NCI-H187 treated with DMSO at 0.1 percent for 48 hours (cell line): Measurements from ENCODE around the gene UVSSA.
A peak's percentile ranks its signal among the peaks of the same experiment; 100 is the strongest.
"Not testable (repeated sequence)": the region's sequence is repeated elsewhere in the genome, so short reads cannot be mapped to it uniquely, and the experiment has no call there.

ENCODE experiments used
- DNase-seq: peaks from one replicate; lab custom pipeline; 2025; lab: John Stamatoyannopoulos, UW

The UVSSA gene

DNA sequence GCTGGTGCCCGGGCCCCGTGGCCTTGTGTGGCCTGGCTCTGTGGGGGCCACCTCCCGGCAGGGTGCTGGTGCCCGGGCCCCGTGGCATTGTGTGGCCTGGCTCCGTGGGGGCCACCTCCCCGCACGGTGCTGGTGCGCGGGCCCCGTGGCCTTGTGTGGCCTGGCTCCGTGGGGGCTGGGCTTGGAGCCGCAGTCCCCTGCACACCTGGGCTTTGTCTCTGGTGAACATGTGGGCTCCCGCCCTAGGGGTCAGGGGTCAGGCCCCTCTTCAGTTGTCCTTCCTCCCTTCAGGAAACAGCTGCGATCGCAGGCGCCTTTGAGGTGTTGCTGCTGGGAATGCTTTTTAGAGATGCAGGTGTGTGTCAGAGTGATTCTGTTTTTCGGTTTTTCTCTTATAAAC lies 17.2 kb downstream of the UVSSA start:
- DNase-seq, result no peak

DNA sequence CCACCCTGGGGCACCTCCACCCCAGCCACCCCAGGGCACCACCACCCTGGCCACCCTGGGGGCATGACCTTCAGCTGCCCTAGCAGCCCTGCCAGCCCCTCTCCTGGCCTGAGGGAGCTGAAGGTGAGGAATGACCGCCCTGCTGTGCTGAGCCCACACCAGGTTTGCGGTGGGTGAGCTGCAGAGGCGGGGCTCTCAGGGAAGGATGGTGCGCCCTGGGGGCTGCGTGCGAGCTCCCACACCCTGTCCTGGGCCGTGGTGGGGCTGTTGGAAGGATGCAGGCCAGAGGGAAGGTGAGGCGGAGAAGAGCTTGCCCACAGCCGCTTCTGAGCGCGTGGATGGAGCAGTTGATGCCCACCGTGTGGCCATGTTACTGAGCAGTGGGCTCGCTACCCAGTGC lies 17.7 kb downstream of the UVSSA start:
- no peak for DNase-seq

DNA sequence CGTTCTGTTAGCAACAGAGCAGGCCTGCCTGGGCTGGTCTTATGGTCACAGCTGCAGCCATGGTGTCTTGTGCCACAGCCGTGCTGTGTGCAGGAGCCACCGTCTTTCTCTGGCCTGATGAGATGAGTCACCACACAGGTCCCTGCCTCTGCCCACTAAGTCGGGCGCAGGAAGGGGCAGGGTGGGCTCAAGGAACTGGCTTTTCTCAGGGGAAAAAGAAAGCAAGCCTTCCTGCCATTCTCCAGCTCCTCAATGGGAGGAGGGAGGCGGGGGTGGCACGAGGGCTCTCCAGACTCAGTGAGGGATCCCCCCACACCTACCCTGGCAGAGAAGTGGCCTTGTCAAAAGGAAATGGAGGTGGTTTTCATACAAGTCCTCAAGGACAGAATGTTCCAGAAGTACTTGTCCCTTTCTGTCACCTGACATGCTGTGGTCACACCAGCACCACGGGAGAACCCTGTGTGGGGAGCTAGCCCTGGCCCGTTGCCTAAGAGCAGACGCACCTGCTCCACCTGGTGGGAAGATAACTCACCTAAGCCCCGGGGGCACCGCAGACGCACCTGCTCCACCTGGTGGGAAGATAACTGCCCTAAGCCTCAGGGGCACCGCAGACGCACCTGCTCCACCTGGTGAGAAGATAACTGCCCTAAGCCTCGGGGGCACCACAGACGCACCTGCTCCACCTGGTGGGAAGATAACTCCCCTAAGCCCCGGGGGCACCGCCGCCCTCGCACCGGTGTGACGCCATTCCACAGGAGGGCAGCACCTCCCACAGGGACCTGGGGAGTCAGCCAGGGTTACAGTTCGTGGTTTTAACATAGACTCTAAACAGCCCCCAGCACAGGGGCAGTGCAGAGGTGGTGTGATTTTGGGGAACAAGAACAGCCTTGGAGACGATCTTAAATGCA lies 18.5 kb downstream of the UVSSA start:
- DNase-seq, result peak; percentile 63

DNA sequence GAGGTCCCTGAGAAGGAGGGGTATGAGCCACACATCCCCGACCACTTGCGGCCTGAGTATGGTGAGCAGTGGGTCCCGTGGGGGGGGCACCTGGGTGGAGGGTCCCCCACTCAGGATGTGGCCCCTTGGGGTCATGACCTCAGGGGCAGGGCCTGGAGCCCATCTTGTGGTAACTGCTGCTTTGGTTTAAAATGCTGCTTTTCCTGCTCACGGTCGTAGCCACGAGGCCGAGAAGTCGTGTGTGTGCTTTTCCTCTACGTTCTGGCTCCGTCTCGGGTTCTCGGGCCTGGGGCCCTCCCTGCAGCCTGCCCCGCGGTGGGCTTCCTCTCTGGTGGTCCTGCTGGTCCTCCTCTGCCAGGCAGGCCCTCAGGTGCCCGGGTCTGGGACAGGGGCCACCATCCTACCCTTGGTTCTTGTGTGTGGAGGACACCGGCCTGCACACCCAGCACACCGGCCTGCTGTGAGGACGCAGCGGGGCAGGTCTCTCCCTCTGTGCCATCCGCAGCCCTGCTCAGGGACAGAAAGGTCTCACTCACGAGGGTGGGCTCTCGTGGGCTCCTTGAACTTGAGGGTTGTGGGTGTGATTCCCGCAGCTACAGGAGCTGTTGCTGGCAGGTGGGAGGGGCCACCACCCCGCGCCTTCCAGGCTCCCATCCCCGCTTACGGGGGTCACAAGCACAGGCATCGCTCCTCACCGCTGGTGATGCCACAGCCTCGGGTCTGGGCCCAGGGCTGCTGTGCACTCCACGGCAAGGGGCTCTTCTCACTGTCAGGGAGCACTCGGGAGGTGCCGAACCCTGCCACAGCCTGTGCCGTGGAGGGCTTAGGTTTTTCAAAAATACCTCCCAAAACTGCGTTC lies 19.6 kb downstream of the UVSSA start:
- no peak for DNase-seq

DNA sequence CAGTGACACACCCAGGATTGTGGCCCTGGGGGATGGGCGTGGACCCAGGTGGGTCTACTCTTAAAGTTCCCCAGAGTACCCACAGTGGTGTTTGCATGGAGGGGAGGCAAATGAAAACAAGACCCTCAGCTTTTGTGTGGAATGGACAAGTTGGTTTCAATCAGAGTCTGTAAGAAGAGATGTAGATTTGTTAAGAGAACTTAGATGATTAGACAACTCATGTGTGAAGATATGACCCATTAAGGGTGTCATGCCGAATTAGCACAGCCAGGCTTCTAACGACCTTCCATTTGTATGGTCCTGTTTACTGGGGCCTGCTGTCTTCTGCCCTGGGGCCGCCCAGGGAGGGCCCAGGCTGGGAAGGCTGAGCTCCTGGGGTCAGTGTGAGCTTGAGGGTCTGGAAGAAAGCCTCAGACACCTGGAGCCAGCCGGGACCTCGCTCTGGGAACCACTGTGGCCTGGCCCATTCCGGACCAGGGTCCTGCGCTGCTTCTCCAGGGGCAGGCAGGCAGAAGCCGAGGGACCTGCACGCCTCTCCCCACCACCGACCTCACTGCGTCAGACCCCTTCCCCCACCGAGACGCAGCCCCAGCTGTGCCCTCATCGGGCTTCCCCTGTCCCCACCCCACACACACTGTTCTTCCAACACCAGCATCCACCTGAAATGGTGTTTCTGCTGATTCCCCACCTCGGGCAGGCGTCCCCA lies 20.4 kb downstream of the UVSSA start:
- DNase-seq, result no peak

DNA sequence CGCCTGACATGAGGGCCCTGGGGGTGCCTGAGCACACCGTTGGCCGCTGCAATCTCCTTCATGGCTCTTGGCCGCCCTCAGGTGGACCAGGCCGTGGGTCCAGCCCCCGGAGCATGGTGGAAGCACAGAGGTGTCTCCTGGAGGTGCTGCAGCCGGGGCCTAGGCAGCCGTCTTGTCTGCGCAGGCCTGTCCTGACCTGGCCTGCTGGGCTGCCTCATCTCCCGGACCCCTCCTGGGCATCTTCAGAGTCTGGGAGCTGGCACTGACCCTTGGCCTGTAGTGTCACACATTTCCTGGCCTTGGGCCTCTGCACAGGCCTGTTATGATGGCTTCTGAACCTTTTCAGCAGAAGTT lies 20.9 kb downstream of the UVSSA start:
- no peak for DNase-seq

DNA sequence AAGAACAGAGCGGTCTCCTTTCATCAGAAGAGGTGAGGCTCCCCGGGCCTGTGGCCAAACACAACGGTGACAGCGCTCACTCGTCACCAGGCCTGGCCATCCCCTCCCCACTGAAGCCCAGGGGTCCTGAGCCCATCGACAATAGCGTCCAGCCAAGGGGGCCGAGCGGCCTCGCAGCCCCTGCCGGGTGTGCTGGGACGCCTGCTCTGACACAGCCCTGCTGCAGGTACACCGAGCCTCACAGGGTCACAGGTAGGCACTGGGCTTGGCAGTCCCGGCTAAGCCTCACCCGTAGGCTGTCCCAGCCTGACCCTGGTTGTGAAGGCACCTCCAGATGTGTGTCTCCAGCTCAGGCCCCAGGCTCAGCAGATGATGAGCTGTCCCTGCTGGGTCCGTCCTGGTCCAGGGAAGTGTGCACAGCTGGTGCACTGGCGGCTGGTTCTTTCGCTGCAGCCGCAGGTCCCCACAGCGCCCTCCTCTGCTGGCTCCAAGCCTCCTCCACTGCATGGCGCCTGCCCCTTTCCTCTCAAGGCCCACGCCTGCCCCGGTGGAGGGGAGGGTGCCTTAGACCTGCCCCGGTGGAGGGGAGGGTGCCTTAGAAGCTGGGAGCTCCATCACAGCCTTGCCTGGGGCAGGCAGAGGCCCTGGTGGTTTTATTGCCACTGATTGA lies 21.5 kb downstream of the UVSSA start:
- no peak for DNase-seq

DNA sequence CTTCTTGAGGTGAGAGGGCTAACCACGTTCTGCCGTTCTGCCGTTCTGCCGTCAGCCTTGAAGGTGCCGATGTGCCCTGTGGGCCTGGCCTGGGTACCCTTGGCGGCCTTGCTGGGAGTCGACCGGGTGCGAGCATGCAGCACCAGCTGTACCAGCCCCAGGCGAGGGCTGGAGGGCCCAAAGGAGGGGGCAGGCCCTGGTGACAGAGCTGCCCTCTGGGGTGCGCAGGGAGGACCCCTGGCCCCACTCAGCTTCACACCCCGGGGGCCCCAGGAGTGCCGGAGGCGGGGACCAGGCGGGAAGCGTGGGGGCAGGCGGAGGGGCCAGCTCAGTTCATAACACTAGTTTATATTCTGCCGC lies 22.1 kb downstream of the UVSSA start:
- DNase-seq, result no peak

DNA sequence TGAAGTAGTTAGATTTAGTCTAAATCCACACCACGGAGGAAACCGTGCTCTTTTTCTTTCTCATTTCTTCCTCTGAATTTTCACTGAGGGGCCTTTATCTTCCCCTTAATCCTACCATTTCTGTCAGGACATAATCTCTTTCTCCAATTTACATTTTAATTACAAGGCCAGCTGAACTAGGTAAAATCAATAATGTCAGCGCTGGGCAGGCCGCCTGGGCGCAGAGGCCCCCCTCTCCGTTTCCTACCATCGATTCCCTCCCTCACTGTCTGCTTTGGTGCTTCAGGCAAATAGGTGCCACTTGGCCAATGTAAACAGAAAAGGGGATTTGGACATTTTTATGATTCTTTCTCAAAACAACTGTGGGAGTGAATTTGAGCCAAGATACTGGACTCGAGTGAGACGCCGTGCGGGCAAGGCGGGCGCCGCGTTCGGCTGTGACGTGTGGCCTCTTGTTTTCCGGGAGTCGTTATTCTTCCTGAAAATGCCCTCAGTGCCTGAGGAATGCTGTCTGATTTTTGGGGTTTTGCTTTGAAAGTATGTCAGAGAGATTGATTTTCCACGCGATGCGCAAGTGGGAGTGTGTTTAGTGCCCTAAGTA lies 22.6 kb downstream of the UVSSA start:
- DNase-seq, result no peak

DNA sequence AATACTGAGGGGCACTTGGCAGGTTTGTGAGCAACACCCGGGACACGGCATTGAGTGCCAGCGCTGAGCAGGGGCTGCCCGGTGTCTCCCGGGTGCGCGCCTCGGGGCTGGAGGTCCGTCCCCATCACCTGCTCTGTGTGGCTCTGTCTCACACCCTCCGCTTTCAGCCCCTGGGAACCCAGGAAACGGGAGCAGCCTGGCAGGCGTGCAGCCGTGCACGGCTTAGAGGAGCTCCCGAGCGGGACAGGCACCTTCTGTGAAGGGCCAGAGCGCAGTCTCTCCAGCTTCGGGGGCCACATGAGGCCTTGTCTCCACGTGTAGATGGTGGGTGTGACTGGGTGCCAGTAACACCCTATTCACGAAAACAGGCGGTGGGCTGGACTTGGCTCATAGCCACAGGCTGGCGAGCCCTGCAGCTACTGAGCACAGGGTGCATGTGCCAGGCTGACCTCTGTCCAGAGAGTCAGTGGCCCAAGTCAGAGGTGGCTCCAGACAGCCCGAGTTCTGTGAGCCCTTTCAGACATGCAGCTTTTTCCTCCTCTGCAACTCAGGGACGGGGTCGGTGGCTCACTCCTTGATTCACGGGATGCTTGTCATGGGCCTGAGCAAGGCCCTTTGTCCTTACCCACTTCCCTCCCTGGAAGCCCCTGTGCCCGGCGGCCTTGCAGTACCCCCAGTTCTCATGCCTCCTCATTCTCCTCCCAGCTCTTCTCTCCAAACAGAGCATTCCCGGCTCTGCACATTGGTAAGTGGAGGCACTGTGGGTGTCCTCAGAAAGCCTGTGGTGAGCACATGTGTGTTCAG lies 23.5 kb downstream of the UVSSA start:
- no peak for DNase-seq

DNA sequence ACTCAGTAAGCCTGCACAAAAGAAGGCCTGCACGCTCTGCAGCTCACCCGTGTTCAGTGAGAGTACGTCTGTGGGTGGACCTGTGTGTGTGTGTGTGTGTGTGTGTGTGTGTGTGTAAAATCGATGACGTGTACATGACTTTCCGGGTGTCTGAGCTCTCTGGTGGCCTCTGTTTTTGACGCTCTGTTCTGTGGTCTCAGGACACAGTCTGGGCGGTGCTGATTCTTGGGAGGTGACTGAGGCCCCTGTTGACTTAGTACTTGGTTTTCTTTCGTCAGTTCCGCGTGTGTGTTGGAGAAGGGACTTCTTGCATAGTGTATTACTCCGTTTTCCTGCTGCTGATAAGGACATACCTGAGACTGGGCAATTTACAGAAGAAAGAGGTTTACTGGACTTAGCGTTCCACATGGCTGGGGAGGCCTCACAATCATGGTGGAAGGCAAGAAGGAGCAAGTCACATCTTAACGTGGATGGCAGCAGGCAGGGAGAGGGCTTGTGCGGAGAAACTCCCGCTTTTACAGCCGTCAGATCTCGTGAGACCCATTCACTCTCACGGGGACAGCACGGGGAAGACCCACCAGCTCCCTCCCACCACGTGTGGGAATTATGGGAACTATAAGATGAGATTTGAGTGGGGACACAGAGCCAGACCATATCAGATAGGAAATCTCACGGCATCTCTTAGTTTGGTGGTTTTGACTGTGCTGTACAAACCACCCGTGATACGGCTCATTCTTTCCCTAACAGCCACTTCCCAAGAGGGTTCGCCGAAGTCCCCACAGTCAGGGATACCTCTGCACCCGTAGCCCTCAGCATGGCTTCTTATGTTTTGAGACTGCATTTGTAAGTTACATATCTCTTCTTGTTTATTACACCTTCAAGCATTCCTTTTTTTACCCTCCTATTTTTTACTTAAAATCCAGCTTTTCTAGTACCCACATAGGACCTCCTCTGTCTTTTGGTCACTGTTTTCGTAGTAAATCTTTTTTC lies 24.5 kb downstream of the UVSSA start:
- DNase-seq, result no peak

DNA sequence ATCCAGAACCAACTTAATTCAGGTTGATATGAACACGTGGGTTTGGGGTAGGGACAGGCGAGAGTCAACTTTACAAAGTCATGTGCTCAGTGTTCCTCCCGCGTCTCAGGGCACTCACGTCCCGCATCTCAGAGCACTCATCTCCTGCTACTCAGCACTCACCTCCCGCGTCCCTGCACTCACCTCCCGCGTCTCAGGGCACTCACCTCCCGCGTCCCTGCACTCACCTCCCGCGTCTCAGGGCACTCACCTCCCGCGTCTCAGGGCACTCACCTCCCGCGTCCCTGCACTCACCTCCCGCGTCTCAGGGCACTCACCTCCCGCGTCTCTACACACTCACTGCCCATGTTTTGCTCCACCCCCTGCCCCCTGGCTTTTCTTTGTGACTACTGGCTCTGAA lies 25.6 kb downstream of the UVSSA start:
- DNase-seq, result not testable (repeated sequence)

DNA sequence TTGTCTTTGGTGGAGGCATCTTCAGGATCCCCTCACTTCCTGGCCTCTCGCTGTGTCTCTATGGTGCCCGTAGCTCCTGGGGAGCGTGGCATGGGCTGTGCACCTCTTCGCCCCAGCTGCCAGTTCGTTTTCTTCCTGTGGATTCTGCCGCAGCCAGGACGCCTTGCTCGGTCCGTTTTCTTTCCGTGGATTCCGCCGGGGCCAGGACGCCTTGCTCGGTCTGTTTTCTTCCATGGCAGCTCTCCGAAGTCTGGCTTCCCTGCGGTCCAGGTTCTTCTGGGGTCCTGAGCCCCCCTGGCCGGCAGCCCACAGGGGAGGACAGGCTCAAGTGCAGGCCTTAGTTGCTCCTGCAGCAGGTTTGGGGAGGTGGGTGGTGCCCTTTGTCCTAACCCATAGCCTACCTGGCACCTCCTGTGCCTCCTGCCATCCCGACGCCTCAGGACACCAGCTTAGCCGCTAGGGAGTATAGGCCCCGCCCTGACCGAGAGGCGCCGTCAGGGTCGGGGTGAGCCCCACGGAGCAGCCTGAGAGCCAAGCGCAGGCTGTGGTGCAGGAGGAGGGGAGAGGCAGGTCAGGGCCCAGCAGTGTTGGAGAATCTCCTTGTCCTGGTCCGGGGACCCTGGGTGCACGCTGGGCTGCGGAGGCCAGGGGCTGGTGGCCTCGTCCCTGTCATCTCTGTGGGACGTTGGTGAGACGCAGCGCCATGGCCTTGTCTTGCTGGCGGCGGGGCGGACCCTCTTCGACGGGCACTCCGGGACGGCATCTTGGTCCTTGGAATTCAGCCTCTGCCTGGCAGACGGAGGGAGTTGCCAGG lies 27.1 kb downstream of the UVSSA start:
- no peak for DNase-seq

DNA sequence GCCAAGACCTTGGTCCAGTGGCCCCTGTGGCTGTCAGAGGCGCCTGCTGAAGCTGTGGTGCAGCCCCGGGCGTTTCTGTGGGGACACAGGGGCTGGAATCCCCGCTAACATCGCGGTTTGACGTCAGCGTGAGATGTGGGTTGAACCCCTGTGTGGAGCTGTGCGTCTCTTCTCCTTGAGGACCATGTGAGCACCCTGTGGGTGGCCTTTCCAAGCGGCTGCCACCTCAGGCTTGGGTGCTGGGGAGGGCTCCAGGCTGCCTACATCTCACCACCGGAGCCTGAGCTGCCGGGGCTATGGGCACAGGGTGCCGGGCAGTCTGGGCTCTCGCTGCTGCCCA lies 27.7 kb downstream of the UVSSA start:
- no peak for DNase-seq

DNA sequence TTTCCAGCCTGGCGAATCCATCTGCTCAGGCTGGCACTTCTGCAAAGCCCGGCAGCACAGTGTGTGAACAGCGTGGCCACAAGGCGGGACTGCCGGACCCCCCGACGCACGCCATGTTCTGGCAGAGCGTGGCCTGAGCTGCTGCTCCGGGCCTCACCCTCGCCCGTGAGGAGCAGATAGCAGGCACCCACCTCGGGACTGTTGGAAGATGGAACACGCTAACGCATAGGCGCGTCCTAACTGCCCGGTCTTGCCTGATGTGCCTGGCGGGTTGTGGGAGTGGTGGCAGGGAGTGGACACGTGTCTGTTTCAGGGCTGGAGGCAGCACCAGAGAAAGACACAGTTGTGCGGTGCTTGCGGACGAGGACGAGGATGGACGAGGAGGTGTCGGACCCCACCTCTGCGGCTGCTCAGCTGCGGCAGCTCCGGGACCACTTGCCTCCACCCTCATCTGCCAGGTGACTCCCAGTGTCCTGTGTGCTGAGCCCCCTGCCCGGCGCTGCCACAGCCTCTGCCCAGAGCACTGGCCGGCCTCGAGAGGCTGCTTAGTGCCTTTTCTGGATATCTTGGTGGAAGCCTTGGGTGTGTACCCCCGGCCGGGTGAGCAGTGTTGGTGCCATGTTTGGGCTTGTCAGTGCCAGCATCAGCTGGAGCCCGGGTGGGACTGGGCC lies 28.2 kb downstream of the UVSSA start:
- DNase-seq, result no peak

DNA sequence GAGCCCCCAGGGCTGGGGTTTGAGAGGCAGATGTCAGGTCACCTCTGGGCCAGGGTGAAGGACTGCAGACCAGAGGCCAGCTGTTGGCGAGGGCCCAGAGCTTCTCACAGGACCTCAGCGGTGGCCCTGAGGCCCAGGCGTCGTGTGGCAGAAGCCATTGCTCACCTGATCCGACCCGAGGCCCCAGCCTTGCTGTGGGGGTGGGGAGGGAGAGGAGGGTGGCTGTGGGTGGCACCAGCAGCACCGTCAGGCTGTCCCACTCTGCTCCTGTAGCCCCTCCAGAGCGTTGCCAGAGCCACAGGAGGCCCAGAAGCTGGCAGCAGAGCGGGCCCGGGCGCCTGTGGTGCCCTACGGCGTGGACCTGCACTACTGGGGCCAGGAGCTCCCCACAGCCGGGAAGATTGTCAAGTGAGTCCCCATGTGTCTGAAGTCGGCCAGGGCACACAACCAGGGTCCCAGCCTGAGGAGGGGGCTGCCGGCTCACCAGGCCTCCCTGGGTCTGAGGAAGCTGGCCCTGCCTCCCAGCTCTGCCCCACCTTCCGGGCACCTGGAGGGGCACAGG lies 28.8 kb downstream of the UVSSA start:
- DNase-seq, result no peak

DNA sequence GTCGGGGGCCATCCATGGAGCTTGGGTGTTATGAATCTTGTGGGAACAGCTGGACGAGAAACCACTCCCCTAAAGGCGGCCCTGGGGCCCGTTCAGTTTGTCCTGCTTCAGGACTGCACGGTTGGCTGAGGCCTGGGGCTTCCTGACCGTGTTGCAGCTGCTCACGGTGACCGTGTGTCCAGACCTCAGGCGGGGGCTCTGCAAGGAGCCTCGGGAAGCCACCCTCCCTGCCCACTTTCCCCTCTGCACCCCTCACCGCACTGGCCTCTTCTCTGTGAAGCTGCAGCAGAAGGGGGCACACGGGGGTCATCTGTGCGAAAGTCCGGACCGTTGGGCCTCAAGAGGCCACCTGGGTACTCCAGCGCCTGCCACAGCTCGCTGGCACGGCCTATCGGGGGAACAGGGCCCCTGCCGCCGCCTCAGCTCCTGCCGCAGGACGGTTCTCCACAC lies 29.4 kb downstream of the UVSSA start:
- no peak for DNase-seq
